Activated T-helper 1 cell treated with anti-CD3 and anti-CD28 coated beads, Interleukin-12 subunit alpha, Interleukin-12 subunit beta, Interleukin-2, Interleukin-4 antibody, amounts not matched to agents 30 ng/mL and 10 ng/mL and 1 ng/mL, durations not matched to agents 14 hours and 24 hours and 36 hours (primary cell): ENCODE results near the gene HIPK3. TPM values are rescaled to one million over a fixed set of nuclear protein-coding genes. Genes with fewer than 3 reads are reported as not detected.

Source experiments
- DNase-seq: peaks from one replicate; pipeline ENCODE4 v3.0.0; 2021; ENCODE audit warnings: low spot score
- H3K27ac Mint-ChIP-seq: one replicate; pipeline ENCODE4 v1.8.0; 2021; ENCODE audit warnings: mild to moderate bottlenecking, mixed read lengths
- H3K27me3 Mint-ChIP-seq: one replicate; pipeline ENCODE4 v1.8.0; 2022; ENCODE audit warnings: mild to moderate bottlenecking, moderate library complexity, mixed read lengths; ENCODE audit not compliant: insufficient read depth
- H3K36me3 Mint-ChIP-seq: one replicate; pipeline ENCODE4 v1.8.0; 2021; ENCODE audit warnings: low read depth, mixed read lengths
- H3K4me1 Mint-ChIP-seq: one replicate; pipeline ENCODE4 v1.8.0; 2021; ENCODE audit warnings: low read depth, mixed read lengths
- H3K4me3 Mint-ChIP-seq: one replicate; pipeline ENCODE4 v1.8.0; 2021; ENCODE audit warnings: mild to moderate bottlenecking, moderate library complexity, mixed read lengths
- H3K9me3 Mint-ChIP-seq: one replicate; pipeline ENCODE4 v1.8.0; 2021; ENCODE audit warnings: mixed read lengths
- intact Hi-C: fragments of 100-400 bp; cut with micrococcal nuclease; formaldehyde crosslinking; loops from one replicate; pipeline ENCODE4 v1.15.1; 2024
- total RNA-seq: library from RNA; stranded (reverse); gene quantifications from 2 replicates; pipeline ENCODE4 v1.2.3, GENCODE V29; 2022

The HIPK3 gene
- total RNA-seq, 1 donor from 2014 or later: 37.7 TPM

- Mint-ChIP-seq H3K9me3 (no peaks in the 10 kb centered on the region), H3K27me3 (no peaks in the 10 kb centered on the region), H3K4me3 (no peak overlapping the region), H3K36me3 (peaks cover under 1% of the 10 kb centered on the region), H3K4me1 (peaks cover 2% of the 10 kb centered on the region), H3K27ac (no peak overlapping the region)
- intact Hi-C loops: no loop called here
- no peak for DNase-seq
Measured at GRCh38 chr11:33320814-33321330, 63.7 kb downstream of the HIPK3 start.

- no peak for DNase-seq
- no peaks in the 10 kb centered on the region for H3K27me3 Mint-ChIP-seq
- intact Hi-C loops: no loop called here
- no peaks in the 10 kb centered on the region for H3K36me3 Mint-ChIP-seq
- H3K27ac Mint-ChIP-seq: no peak overlapping the region
- no peak overlapping the region for H3K4me3 Mint-ChIP-seq
- H3K4me1 Mint-ChIP-seq: no peaks in the 10 kb centered on the region
- H3K9me3 Mint-ChIP-seq: no peaks in the 10 kb centered on the region
Measured at GRCh38 chr11:33321422-33321821, 64.2 kb downstream of the HIPK3 start.

- H3K9me3 Mint-ChIP-seq: no peaks in the 10 kb centered on the region
- DNase-seq: no peak
- intact Hi-C loops: no loop called here
Measured at GRCh38 chr11:33323421-33323820, 66.2 kb downstream of the HIPK3 start.

GRCh38 chr11:33324302-33324985, 67.3 kb downstream of the HIPK3 start:
- Mint-ChIP-seq H3K36me3 (no peaks in the 10 kb centered on the region), H3K27me3 (no peaks in the 10 kb centered on the region), H3K4me3 (no peak overlapping the region), H3K9me3 (no peaks in the 10 kb centered on the region), H3K4me1 (no peaks in the 10 kb centered on the region), H3K27ac (no peak overlapping the region)
- intact Hi-C loops: no loop called here
- no peak for DNase-seq

More at GRCh38 chr11:33323421-33323820, 66.2 kb downstream of the HIPK3 start:
- H3K27ac Mint-ChIP-seq: no peak overlapping the region
- H3K27me3 Mint-ChIP-seq: no peaks in the 10 kb centered on the region
- no peak overlapping the region for H3K4me3 Mint-ChIP-seq
- no peaks in the 10 kb centered on the region for H3K36me3 Mint-ChIP-seq
- H3K4me1 Mint-ChIP-seq: no peaks in the 10 kb centered on the region

- Mint-ChIP-seq H3K4me1 (no peaks in the 10 kb centered on the region), H3K36me3 (peaks cover 3% of the 10 kb centered on the region), H3K27ac (no peak overlapping the region), H3K4me3 (no peak overlapping the region), H3K9me3 (no peaks in the 10 kb centered on the region), H3K27me3 (no peaks in the 10 kb centered on the region)
- intact Hi-C loops: no loop called here
- DNase-seq: no peak
Measured at GRCh38 chr11:33325451-33325850, 68.3 kb downstream of the HIPK3 start.

GRCh38 chr11:33329705-33330329, 72.6 kb downstream of the HIPK3 start:
- no peaks in the 10 kb centered on the region for H3K27me3 Mint-ChIP-seq
- no peaks in the 10 kb centered on the region for H3K9me3 Mint-ChIP-seq
- no peaks in the 10 kb centered on the region for H3K4me1 Mint-ChIP-seq
- peaks cover 3% of the 10 kb centered on the region for H3K36me3 Mint-ChIP-seq
- no peak overlapping the region for H3K4me3 Mint-ChIP-seq
- intact Hi-C loops: loop anchor here (1.0 kb wide), 3 partner anchors 72 to 370 kb away; no protein-coding TSS in a partner anchor
- H3K27ac Mint-ChIP-seq: no peak overlapping the region
- no peak for DNase-seq

GRCh38 chr11:33333816-33334215, 76.6 kb downstream of the HIPK3 start:
- no peak overlapping the region for H3K27ac Mint-ChIP-seq
- no peak for DNase-seq
- H3K36me3 Mint-ChIP-seq: peaks cover 3% of the 10 kb centered on the region
- no peak overlapping the region for H3K4me3 Mint-ChIP-seq
- H3K9me3 Mint-ChIP-seq: no peaks in the 10 kb centered on the region
- intact Hi-C loops: no loop called here
- no peaks in the 10 kb centered on the region for H3K27me3 Mint-ChIP-seq
- no peaks in the 10 kb centered on the region for H3K4me1 Mint-ChIP-seq

- H3K4me3 Mint-ChIP-seq: no peak overlapping the region
- no peak for DNase-seq
- H3K27ac Mint-ChIP-seq: no peak overlapping the region
- no peaks in the 10 kb centered on the region for H3K9me3 Mint-ChIP-seq
- no peaks in the 10 kb centered on the region for H3K4me1 Mint-ChIP-seq
- peaks cover 6% of the 10 kb centered on the region for H3K36me3 Mint-ChIP-seq
- H3K27me3 Mint-ChIP-seq: no peaks in the 10 kb centered on the region
- intact Hi-C loops: no loop called here
Measured at GRCh38 chr11:33334627-33335026, 77.4 kb downstream of the HIPK3 start.

- no peak for DNase-seq
- H3K27me3 Mint-ChIP-seq: no peaks in the 10 kb centered on the region
- no peak overlapping the region for H3K27ac Mint-ChIP-seq
- no peaks in the 10 kb centered on the region for H3K9me3 Mint-ChIP-seq
- intact Hi-C loops: no loop called here
- no peak overlapping the region for H3K4me3 Mint-ChIP-seq
- peaks cover 17% of the 10 kb centered on the region for H3K36me3 Mint-ChIP-seq
- no peaks in the 10 kb centered on the region for H3K4me1 Mint-ChIP-seq
Measured at GRCh38 chr11:33339247-33339646, 82.1 kb downstream of the HIPK3 start.

GRCh38 chr11:33344611-33345010, 87.4 kb downstream of the HIPK3 start:
- Mint-ChIP-seq H3K9me3 (no peaks in the 10 kb centered on the region), H3K4me1 (no peaks in the 10 kb centered on the region), H3K36me3 (peaks cover 20% of the 10 kb centered on the region), H3K27me3 (no peaks in the 10 kb centered on the region), H3K4me3 (no peak overlapping the region), H3K27ac (no peak overlapping the region)
- no peak for DNase-seq
- intact Hi-C loops: no loop called here

- no peaks in the 10 kb centered on the region for H3K27me3 Mint-ChIP-seq
- no peak overlapping the region for H3K4me3 Mint-ChIP-seq
- intact Hi-C loops: no loop called here
- DNase-seq: no peak
- no peaks in the 10 kb centered on the region for H3K4me1 Mint-ChIP-seq
- H3K27ac Mint-ChIP-seq: no peak overlapping the region
- H3K9me3 Mint-ChIP-seq: no peaks in the 10 kb centered on the region
- peaks cover 26% of the 10 kb centered on the region for H3K36me3 Mint-ChIP-seq
Measured at GRCh38 chr11:33347490-33348125, 90.4 kb downstream of the HIPK3 start.

GRCh38 chr11:33350287-33350686, 93.1 kb downstream of the HIPK3 start:
- no peaks in the 10 kb centered on the region for H3K4me1 Mint-ChIP-seq
- H3K27ac Mint-ChIP-seq: no peak overlapping the region
- no peaks in the 10 kb centered on the region for H3K9me3 Mint-ChIP-seq
- peaks cover 27% of the 10 kb centered on the region for H3K36me3 Mint-ChIP-seq
- DNase-seq: no peak
- intact Hi-C loops: no loop called here
- no peaks in the 10 kb centered on the region for H3K27me3 Mint-ChIP-seq
- no peak overlapping the region for H3K4me3 Mint-ChIP-seq

- no peak overlapping the region for H3K4me3 Mint-ChIP-seq
- DNase-seq: no peak
- peaks cover 7% of the 10 kb centered on the region for H3K27me3 Mint-ChIP-seq
- H3K36me3 Mint-ChIP-seq: peaks cover under 1% of the 10 kb centered on the region
- H3K9me3 Mint-ChIP-seq: no peaks in the 10 kb centered on the region
- H3K27ac Mint-ChIP-seq: no peak overlapping the region
- H3K4me1 Mint-ChIP-seq: no peaks in the 10 kb centered on the region
- intact Hi-C loops: no loop called here
Measured at GRCh38 chr11:33358150-33358831, 101.1 kb downstream of the HIPK3 start.
